Measurements from ENCODE around the gene TTL. TPM values are rescaled to one million over a fixed set of nuclear protein-coding genes. Genes with fewer than 3 reads are reported as not detected.

TTL gene
- total RNA-seq, 3 donors from 2014 or later = 16.4 to 26.7 (median 22.0) TPM

DNA sequence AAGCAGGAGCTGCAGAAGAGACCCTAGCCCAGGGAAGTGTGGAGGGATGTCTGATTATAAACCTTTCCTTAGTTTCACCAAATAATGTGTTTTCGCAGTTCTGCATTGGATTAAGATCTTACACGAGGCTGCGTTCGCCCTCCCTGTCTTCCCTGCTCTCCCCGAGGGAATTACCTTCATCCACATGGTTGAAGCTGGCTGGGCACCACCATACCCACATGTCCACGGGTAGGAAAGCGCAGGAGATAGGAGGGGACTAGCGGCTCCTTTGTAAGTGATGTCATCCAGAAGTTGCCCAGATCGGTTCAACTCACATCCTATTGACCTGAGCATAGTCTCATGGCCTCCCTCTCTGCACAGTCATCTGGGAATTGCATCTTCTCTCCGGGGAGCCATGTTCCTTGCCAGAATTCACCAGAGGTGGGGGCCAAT lies 1.1 kb downstream of the TTL start:
- H3K4me3 ChIP-seq = peak overlapping the region; percentile 63 to 94 (median 70)
- H3K9me3 ChIP-seq = no peaks in the 10 kb centered on the region
- DNase-seq (ENCODE audit: low spot score in 2 of 2) = no peak
- TF ChIP-seq POLR2AphosphoS5 (IDR thresholded peaks at IDR 0.05) (no peak), POLR2A (IDR thresholded peaks at IDR 0.05) (no peak)
- TF ChIP-seq, protein P1, sequence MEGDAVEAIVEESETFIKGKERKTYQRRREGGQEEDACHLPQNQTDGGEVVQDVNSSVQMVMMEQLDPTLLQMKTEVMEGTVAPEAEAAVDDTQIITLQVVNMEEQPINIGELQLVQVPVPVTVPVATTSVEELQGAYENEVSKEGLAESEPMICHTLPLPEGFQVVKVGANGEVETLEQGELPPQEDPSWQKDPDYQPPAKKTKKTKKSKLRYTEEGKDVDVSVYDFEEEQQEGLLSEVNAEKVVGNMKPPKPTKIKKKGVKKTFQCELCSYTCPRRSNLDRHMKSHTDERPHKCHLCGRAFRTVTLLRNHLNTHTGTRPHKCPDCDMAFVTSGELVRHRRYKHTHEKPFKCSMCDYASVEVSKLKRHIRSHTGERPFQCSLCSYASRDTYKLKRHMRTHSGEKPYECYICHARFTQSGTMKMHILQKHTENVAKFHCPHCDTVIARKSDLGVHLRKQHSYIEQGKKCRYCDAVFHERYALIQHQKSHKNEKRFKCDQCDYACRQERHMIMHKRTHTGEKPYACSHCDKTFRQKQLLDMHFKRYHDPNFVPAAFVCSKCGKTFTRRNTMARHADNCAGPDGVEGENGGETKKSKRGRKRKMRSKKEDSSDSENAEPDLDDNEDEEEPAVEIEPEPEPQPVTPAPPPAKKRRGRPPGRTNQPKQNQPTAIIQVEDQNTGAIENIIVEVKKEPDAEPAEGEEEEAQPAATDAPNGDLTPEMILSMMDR (IDR thresholded peaks at IDR 0.05) = no peak
- H3K4me1 ChIP-seq = peaks cover 0 to 7% of the 10 kb centered on the region in 2 donors
- H3K27ac ChIP-seq = peak overlapping the region; percentile 76 to 87
- no peaks in the 10 kb centered on the region for H3K36me3 ChIP-seq
- no peaks in the 10 kb centered on the region for H3K27me3 ChIP-seq
- intact Hi-C loops (cut with DNase I; ENCODE audit: low total_unique reads) = no loop called here

DNA sequence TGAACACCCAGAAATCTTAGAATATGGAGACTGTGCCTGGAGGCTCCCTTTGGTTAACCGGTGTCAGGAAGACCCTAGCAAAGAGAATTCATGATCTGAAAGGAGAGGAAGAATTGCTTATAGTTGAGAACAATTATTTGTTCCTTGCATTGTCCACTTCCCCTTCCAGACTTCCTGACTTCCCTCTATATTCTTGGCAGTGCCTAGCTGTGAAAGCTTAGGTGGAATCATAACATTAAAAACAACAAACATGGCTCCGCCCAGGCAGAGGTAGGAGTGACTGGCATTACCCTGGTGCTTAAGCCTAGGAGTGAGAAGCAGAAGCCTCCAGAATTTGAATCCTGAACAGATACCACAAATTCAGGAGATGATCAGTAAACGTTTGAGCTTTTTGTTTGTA lies 1.9 kb downstream of the TTL start:
- Histone ChIP-seq H3K4me3 (no peak overlapping the region), H3K27me3 (no peaks in the 10 kb centered on the region), H3K27ac (no peak overlapping the region), H3K9me3 (no peaks in the 10 kb centered on the region), H3K4me1 (peaks cover 0 to 7% of the 10 kb centered on the region in 2 donors), H3K36me3 (no peaks in the 10 kb centered on the region)
- intact Hi-C loops (cut with DNase I; ENCODE audit: low total_unique reads) = no loop called here
- no peak for DNase-seq (ENCODE audit: low spot score in 2 of 2)
- TF ChIP-seq, protein P1 (IDR thresholded peaks at IDR 0.05) = no peak
- no peak for TF ChIP-seq POLR2AphosphoS5 (IDR thresholded peaks at IDR 0.05)
- TF ChIP-seq POLR2A (IDR thresholded peaks at IDR 0.05) = no peak

DNA sequence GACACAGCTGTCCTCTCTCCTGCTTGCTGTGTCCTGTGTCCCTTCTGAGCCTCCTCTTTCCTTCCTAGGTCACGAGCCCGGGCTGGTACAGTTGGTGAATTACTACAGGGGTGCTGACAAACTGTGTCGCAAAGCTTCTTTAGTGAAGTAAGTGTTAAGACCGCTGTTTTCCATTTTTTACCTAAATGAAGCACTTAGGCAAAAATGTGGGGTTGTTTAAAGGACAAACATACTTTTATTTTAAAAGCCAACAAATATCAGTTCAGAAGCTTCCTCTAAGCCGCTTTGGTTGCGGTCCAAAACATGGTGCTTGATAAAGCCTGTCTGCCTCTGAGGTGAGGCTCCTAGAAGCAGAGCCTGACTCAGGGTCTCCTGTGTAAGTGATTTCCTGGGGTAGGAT lies 3.9 kb downstream of the TTL start:
- no peak for DNase-seq (ENCODE audit: low spot score in 2 of 2)
- Histone ChIP-seq H3K4me3 (no peak overlapping the region), H3K27me3 (no peaks in the 10 kb centered on the region), H3K27ac (no peak overlapping the region), H3K9me3 (no peaks in the 10 kb centered on the region), H3K36me3 (no peaks in the 10 kb centered on the region), H3K4me1 (peaks cover 0 to 7% of the 10 kb centered on the region in 2 donors)
- intact Hi-C loops (cut with DNase I; ENCODE audit: low total_unique reads) = no loop called here
- TF ChIP-seq, protein P1 (IDR thresholded peaks at IDR 0.05) = no peak
- no peak for TF ChIP-seq POLR2AphosphoS5 (IDR thresholded peaks at IDR 0.05)
- TF ChIP-seq POLR2A (IDR thresholded peaks at IDR 0.05) = no peak

DNA sequence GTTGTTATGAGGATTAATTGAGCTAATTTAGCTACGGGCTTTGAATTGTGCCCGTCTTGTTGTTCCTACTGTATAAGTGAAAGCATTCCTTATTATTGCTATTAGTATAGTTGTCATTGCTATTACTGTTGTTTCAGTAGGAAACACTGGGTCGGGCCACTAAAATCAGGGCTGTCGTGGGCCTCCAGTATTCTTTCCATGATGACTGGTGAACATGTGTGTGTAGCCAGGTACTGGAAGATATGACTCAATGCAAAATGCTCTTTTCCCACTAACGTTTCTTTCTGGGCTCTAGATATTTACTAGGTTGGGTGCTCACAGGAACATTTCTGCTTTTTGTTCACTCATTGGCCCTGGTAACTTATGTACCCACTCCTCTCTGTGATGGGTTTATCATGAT lies 4.9 kb downstream of the TTL start:
- TF ChIP-seq, protein P1 (IDR thresholded peaks at IDR 0.05) = no peak
- TF ChIP-seq POLR2AphosphoS5 (IDR thresholded peaks at IDR 0.05) (no peak), POLR2A (IDR thresholded peaks at IDR 0.05) (no peak)
- H3K4me1 ChIP-seq = peaks cover 0 to 7% of the 10 kb centered on the region in 2 donors
- intact Hi-C loops (cut with DNase I; ENCODE audit: low total_unique reads) = no loop called here
- no peaks in the 10 kb centered on the region for H3K36me3 ChIP-seq
- no peak overlapping the region for H3K27ac ChIP-seq
- DNase-seq (ENCODE audit: low spot score in 2 of 2) = no peak
- H3K4me3 ChIP-seq = no peak overlapping the region
- no peaks in the 10 kb centered on the region for H3K9me3 ChIP-seq
- no peaks in the 10 kb centered on the region for H3K27me3 ChIP-seq

DNA sequence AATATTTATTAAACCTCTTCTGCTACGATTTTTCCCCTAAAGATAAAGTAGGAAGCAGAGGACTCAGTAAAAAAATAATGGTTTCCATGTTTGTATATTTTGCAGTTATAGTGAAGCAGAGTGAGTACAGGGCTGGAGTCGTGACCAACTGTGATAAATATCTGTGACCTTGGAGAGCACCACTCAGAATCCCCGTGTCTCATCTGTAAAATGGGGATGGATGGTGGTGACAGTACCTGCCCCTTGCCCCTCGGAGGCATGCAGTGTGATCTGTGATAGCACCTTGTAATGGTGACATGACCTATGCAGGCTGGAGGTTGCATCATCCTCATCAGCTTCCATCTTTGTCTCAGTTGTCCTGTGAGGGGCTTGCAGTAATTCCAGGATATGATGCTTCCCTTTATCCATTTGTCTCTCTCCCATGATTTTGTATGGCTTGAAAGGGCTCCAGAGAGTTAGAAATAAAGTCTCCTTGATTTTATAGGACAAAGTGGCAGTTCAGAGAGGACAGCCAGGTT lies 5.5 kb downstream of the TTL start:
- Histone ChIP-seq H3K36me3 (no peaks in the 10 kb centered on the region), H3K4me1 (peaks cover 0 to 7% of the 10 kb centered on the region in 2 donors), H3K27ac (no peak overlapping the region), H3K9me3 (no peaks in the 10 kb centered on the region), H3K27me3 (no peaks in the 10 kb centered on the region), H3K4me3 (no peak overlapping the region)
- no peak for DNase-seq (ENCODE audit: low spot score in 2 of 2)
- TF ChIP-seq, protein P1 (IDR thresholded peaks at IDR 0.05) = no peak
- TF ChIP-seq POLR2A (IDR thresholded peaks at IDR 0.05) (no peak), POLR2AphosphoS5 (IDR thresholded peaks at IDR 0.05) (no peak)
- intact Hi-C loops (cut with DNase I; ENCODE audit: low total_unique reads) = no loop called here
